Measurements from ENCODE around the gene DENND10.

DNA sequence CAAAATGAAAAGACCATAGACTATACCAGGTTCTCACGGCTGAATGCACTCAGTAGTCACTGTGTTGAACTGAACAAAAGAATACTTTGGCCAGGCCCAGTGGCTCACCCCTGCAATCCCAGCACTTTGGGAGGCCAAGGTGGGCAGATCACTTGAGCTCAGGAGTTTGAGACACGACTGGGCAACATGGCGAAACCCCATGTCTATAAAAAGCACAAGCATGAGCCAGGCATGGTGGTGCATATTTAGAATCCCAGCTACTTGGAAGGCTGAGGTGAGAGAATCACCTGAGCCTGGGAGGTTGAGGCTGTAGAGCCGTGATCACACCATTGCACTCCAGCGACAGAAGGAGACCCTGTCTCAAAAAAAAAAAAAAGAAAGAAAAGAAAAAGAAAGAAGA is 49.1 kb downstream of the DENND10 start:
- TF ChIP-seq, protein P1, sequence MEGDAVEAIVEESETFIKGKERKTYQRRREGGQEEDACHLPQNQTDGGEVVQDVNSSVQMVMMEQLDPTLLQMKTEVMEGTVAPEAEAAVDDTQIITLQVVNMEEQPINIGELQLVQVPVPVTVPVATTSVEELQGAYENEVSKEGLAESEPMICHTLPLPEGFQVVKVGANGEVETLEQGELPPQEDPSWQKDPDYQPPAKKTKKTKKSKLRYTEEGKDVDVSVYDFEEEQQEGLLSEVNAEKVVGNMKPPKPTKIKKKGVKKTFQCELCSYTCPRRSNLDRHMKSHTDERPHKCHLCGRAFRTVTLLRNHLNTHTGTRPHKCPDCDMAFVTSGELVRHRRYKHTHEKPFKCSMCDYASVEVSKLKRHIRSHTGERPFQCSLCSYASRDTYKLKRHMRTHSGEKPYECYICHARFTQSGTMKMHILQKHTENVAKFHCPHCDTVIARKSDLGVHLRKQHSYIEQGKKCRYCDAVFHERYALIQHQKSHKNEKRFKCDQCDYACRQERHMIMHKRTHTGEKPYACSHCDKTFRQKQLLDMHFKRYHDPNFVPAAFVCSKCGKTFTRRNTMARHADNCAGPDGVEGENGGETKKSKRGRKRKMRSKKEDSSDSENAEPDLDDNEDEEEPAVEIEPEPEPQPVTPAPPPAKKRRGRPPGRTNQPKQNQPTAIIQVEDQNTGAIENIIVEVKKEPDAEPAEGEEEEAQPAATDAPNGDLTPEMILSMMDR (IDR thresholded peaks at IDR 0.05) = no peak
- TF ChIP-seq POLR2A (IDR thresholded peaks at IDR 0.05) = no peak
